LoVo (cell line): Measurements from ENCODE around the gene LRRC45.
"Not testable (repeated sequence)": the region's sequence is repeated elsewhere in the genome, so short reads cannot be mapped to it uniquely, and the experiment has no call there.

Source experiments
- DNase-seq: peaks from one replicate; pipeline ENCODE4 v3.0.0-alpha.2; 2016; ENCODE audit warnings: low spot score

LRRC45 gene

GRCh38 chr17:82035488-82035887 lies 12.4 kb downstream of the LRRC45 start:
- no peak for DNase-seq

- DNase-seq, result no peak
These were observed 13.0 kb downstream of the LRRC45 start for GRCh38 chr17:82035956-82036633.

GRCh38 chr17:82036634-82037091 lies 13.6 kb downstream of the LRRC45 start:
- DNase-seq, result no peak

- peak; percentile 97 for DNase-seq
These were observed 14.2 kb downstream of the LRRC45 start, which contains the start of gene DCXR for GRCh38 chr17:82037092-82037888. Gene DCXR (minus strand): TSS chr17:82037697. CDS start chr17:82037682, 15 bp downstream.

GRCh38 chr17:82037889-82038195 lies 14.7 kb downstream of the LRRC45 start:
- no peak for DNase-seq

GRCh38 chr17:82038796-82039409 lies 15.8 kb downstream of the LRRC45 start:
- not testable (repeated sequence) for DNase-seq

GRCh38 chr17:82039695-82040299 lies 16.7 kb downstream of the LRRC45 start:
- DNase-seq, result no peak

GRCh38 chr17:82041144-82041814 lies 18.2 kb downstream of the LRRC45 start:
- no peak for DNase-seq

- DNase-seq, result no peak
These were observed 19.5 kb downstream of the LRRC45 start for GRCh38 chr17:82042649-82043048.

- DNase-seq, result no peak
These were observed 20.4 kb downstream of the LRRC45 start for GRCh38 chr17:82043507-82043906.

- no peak for DNase-seq
These were observed 22.9 kb downstream of the LRRC45 start for GRCh38 chr17:82045936-82046484.

GRCh38 chr17:82046903-82047302 lies 23.8 kb downstream of the LRRC45 start:
- DNase-seq, result no peak

GRCh38 chr17:82047379-82047778 lies 24.3 kb downstream of the LRRC45 start:
- no peak for DNase-seq

GRCh38 chr17:82047914-82048570 lies 24.9 kb downstream of the LRRC45 start:
- no peak for DNase-seq

- DNase-seq, result no peak
These were observed 25.5 kb downstream of the LRRC45 start for GRCh38 chr17:82048571-82048971.

GRCh38 chr17:82049106-82049505 lies 26.0 kb downstream of the LRRC45 start:
- DNase-seq, result no peak

- no peak for DNase-seq
These were observed 26.4 kb downstream of the LRRC45 start for GRCh38 chr17:82049521-82049971.

GRCh38 chr17:82050152-82050760 lies 27.2 kb downstream of the LRRC45 start:
- DNase-seq, result no peak

- no peak for DNase-seq
These were observed 27.9 kb downstream of the LRRC45 start for GRCh38 chr17:82050761-82051641.
